ENCODE measurements around the gene GAK. TPM values are rescaled to one million over a fixed set of nuclear protein-coding genes. Genes with fewer than 3 reads are reported as not detected.

GAK gene
- total and polyA plus RNA-seq, 2 of the 4 experiments (the other 2 are of a cell fraction) = 45.1 to 133 TPM

GRCh38 chr4:853416-853781 is 78.7 kb downstream of the GAK start:
- Histone ChIP-seq H3K27ac (ENCODE audit: insufficient read depth, low read length) (no peak overlapping the region), H3K27me3 (ENCODE audit: control insufficient read depth, insufficient read depth, low read length) (no peaks in the 10 kb centered on the region), H3K23ac (ENCODE audit: low read depth, low read length) (no peak overlapping the region), H3K9me1 (ENCODE audit: insufficient read depth, low read length) (0 out of 2 replicates have a peak, but pooled peaks cover 3% of the 10 kb centered on the region), H4K20me1 (ENCODE audit: insufficient read depth, low read length) (peaks cover 6% of the 10 kb centered on the region), H2BK15ac (ENCODE audit: low read depth, low read length) (no peak overlapping the region), H3K79me1 (ENCODE audit: low read depth in 1 of 2, low read length in 2 of 2) (peaks cover 0 to 9% of the 10 kb centered on the region in 2 experiments; a peak in 1 of 4 replicates), H3K4ac (ENCODE audit: low read depth, low read length) (no peak overlapping the region), H2BK20ac (ENCODE audit: low read depth, low read length) (no peak overlapping the region), H3K4me3 (ENCODE audit: insufficient read depth, low read depth, low read length) (no peak overlapping the region), H3K56ac (ENCODE audit: extremely low read depth, insufficient read depth, low read length) (no peak overlapping the region), H4K5ac (ENCODE audit: low read depth, low read length) (no peak overlapping the region), H3K9me3 (ENCODE audit: control insufficient read depth, insufficient read depth, low read length) (no peaks in the 10 kb centered on the region), H3K9ac (ENCODE audit: low read depth, low read length) (no peak overlapping the region), H2AFZ (replicated peaks; ENCODE audit: low read length, poor library complexity) (no peak overlapping the region), H3K4me2 (ENCODE audit: low read depth, low read length) (no peak overlapping the region), H3K4me1 (ENCODE audit: control insufficient read depth, insufficient read depth, low read length) (no peaks in the 10 kb centered on the region), H4K8ac (ENCODE audit: low read depth in 2 of 2, low read length in 2 of 2) (no peak overlapping the region), H3K18ac (ENCODE audit: low read depth, low read length) (no peak overlapping the region), H2AK9ac (replicated peaks; ENCODE audit: low read depth, low read length, poor library complexity) (no peak overlapping the region), H3K14ac (replicated peaks; ENCODE audit: low read depth, low read length) (no peak overlapping the region), H2BK5ac (ENCODE audit: low read depth, low read length, poor library complexity, severe bottlenecking) (no peak overlapping the region), H2AK5ac (ENCODE audit: low read depth, low read length) (no peak overlapping the region), H3K36me3 (ENCODE audit: control insufficient read depth, insufficient read depth, low read length) (peaks cover 51% of the 10 kb centered on the region), H2BK120ac (ENCODE audit: low read depth, low read length) (no peak overlapping the region), H4K91ac (ENCODE audit: insufficient read depth, low read depth, low read length) (no peak overlapping the region)
- no TSS peak for BruUV-seq (replicated peaks)
- ChIA-PET POLR2A (ENCODE audit: unreplicated experiment) (no interaction called here), CTCF (no interaction called here)
- ATAC-seq (ENCODE audit: low read depth) = no peak
- dilution Hi-C loops (cut with HindIII; ENCODE audit: low sequenced_read_pairs, unreplicated experiment) = no loop called here
- no peak for TF ChIP-seq CTCF (conservative IDR thresholded peaks at IDR 0.05; ENCODE audit: low read depth, low read length)
- no peak for TF ChIP-seq USF2 (IDR thresholded peaks at IDR 0.05; ENCODE audit: low read depth, low read length)
- no peak for TF ChIP-seq CHD1 (IDR thresholded peaks at IDR 0.05; ENCODE audit: low read depth, low read length)
- TF ChIP-seq SMC3 (IDR thresholded peaks at IDR 0.05; ENCODE audit: low read depth, low read length) = no peak
- TF ChIP-seq BHLHE40 (IDR thresholded peaks at IDR 0.05; ENCODE audit: low read depth, low read length) = no peak
- TF ChIP-seq FOS (IDR thresholded peaks at IDR 0.05; ENCODE audit: low read depth, low read length) = no peak
- TF ChIP-seq POLR2A (IDR thresholded peaks at IDR 0.05; ENCODE audit: low read depth, low read length) = no peak
- no peak for TF ChIP-seq RAD21 (IDR thresholded peaks at IDR 0.05; ENCODE audit: low read length)
- TF ChIP-seq ELK1 (IDR thresholded peaks at IDR 0.05; ENCODE audit: borderline replicate concordance, low read depth, low read length) = no peak
- no peak for TF ChIP-seq MAZ (IDR thresholded peaks at IDR 0.05; ENCODE audit: borderline replicate concordance, low read depth, low read length)
- TF ChIP-seq MXI1 (IDR thresholded peaks at IDR 0.05; ENCODE audit: borderline replicate concordance, low read depth, low read length) = no peak
- TF ChIP-seq CEBPB (IDR thresholded peaks at IDR 0.05; ENCODE audit: low read depth, low read length) = no peak
- intact Hi-C loops (cut with micrococcal nuclease) = no loop called here
- in situ Hi-C loops (cut with MboI; ENCODE audit: low sequenced_read_pairs) = no loop called here
- no peak for DNase-seq
- WGBS, 2 experiments (ENCODE audit: extremely low coverage in 2 of 2, insufficient read length in 1 of 2) = 99% methylated on average over 21 of the region's 33 CpGs; no CpG with 5 or more reads in 1 of the 2 experiments

Data from IMR-90 (cell line).